Esophagus (tissue), 2 donors: Measurements from ENCODE around the gene SERP2. TPM values are rescaled to one million over a fixed set of nuclear protein-coding genes. Genes with fewer than 3 reads are reported as not detected.

Experiments
- H3K27ac ChIP-seq, 2 donors: one replicate each; pipeline ENCODE4 v1.5.1; 2013; ENCODE audit warnings: low read depth in 2 of 2, mild to moderate bottlenecking in 2 of 2, inconsistent platforms in 1 of 2, low read length in 1 of 2, moderate library complexity in 1 of 2
- H3K27me3 ChIP-seq, 2 donors: one replicate each; pipeline ENCODE4 v1.6.1; 2013; ENCODE audit warnings: low read length in 2 of 2, control low read depth in 1 of 2, mild to moderate bottlenecking in 1 of 2; ENCODE audit not compliant: insufficient read depth in 2 of 2, control insufficient read depth in 1 of 2
- H3K36me3 ChIP-seq, 2 donors: one replicate each; pipeline ENCODE4 v1.6.1; 2013; ENCODE audit warnings: low read length in 1 of 2; ENCODE audit not compliant: control insufficient read depth in 2 of 2, insufficient read depth in 2 of 2
- H3K4me1 ChIP-seq, 2 donors: one replicate each; pipeline ENCODE4 v1.6.1; 2013; ENCODE audit warnings: low read length in 1 of 2; ENCODE audit not compliant: control insufficient read depth in 2 of 2, insufficient read depth in 2 of 2
- H3K4me3 ChIP-seq, 2 donors: one replicate each; pipeline ENCODE4 v1.5.1; 2013; ENCODE audit warnings: low read length in 2 of 2, mild to moderate bottlenecking in 2 of 2, low read depth in 1 of 2, moderate library complexity in 1 of 2
- H3K9me3 ChIP-seq, 2 donors: one replicate each; pipeline ENCODE4 v1.6.1; 2013; ENCODE audit warnings: mild to moderate bottlenecking in 2 of 2, low read depth in 1 of 2, low read length in 1 of 2, moderate library complexity in 1 of 2; ENCODE audit not compliant: control insufficient read depth in 2 of 2, insufficient read depth in 1 of 2
- WGBS, 2 donors: extraction: QIAGEN DNeasy Blood & Tissue Kit; methylation state at CpG; one replicate each; pipeline ENCODE4 v1.1.7; 2013; 5-methylcytosine and 5-hydroxymethylcytosine counted together
- polyA plus RNA-seq, 2 donors: library from polyadenylated mRNA; stranded (reverse); fragments of 200-250 nt; gene quantifications; one replicate each; pipeline ENCODE4 v1.2.3, GENCODE V29; 2013
- donor health status: healthy with polysubstance abuse.
- donor health status: Bipolar disorder and iron deficiency.

The SERP2 gene
- polyA plus RNA-seq, 2 donors, result 0.83 to 1.8 TPM

GRCh38 chr13:44368062-44368591 lies 5.5 kb upstream of the SERP2 start:
- Histone ChIP-seq H3K4me1 (peaks cover 0 to 3% of the 10 kb centered on the region in 2 donors), H3K9me3 (no peaks in the 10 kb centered on the region), H3K36me3 (no peaks in the 10 kb centered on the region), H3K27me3 (no peaks in the 10 kb centered on the region), H3K27ac (no peak overlapping the region), H3K4me3 (no peak overlapping the region)
- WGBS, 2 donors, result 21 to 32% methylated on average over 6 of the region's 6 CpGs

DNA sequence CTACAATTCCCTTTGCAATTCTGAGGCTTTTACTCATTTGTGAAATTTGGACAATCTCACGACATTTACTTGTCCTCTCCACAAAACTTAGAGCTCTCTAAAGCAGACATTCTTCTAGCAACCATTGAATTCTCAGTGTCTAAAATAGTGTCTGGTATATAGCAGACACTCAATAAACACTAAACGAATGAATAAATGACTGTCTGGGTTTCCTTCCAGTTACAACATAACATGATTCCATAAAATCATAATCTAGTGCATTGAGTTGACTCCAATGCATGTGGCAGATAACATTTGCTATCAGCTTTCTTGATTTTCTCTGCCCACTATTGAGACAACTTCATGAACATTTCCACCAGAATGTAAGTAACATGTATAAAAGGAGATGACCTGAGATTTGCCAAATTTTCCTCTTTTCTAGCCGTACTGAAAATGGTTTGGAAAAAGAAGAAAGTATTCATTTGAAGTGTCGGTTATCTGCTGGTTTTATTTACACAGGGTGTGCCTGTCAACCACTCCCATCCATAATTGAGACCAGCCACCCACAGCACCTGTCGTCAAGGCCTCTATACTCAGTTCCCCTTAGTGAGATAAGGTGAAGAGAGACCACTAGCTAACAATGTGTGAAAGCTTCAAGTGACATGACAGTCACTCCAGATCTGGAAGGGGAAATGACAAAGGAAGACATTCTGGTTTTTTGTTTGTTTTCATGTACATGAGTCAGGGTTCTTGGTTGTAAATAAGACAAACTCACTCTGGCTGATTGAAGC lies 4.8 kb upstream of the SERP2 start:
- Histone ChIP-seq H3K9me3 (no peaks in the 10 kb centered on the region), H3K27ac (no peak overlapping the region), H3K4me3 (no peak overlapping the region), H3K4me1 (peaks cover 0 to 3% of the 10 kb centered on the region in 2 donors), H3K27me3 (no peaks in the 10 kb centered on the region), H3K36me3 (no peaks in the 10 kb centered on the region)
- 59 to 60% methylated on average over 5 of the region's 5 CpGs for WGBS, 2 donors

DNA sequence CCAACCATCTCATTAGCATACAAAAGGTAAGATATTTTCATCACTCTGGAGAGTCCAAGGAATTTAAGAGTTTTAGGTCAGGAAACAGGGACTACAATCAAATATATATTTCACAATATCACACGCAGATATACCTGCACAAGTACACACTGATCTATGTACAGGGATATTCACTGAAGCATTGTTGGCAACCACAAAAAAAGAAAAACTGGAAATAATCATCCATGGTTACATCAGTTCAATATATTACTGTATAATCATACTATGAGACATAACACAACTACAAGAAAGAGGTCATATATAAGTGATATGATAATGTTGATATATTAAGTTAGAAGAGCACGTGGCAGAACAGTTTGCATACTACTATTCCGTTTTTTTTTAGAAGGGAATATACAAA lies 2.2 kb upstream of the SERP2 start:
- Histone ChIP-seq H3K36me3 (no peaks in the 10 kb centered on the region), H3K4me3 (no peak overlapping the region), H3K27ac (no peak overlapping the region), H3K4me1 (peaks cover 0 to 3% of the 10 kb centered on the region in 2 donors), H3K27me3 (no peaks in the 10 kb centered on the region), H3K9me3 (no peaks in the 10 kb centered on the region)
- 84% methylated on average over 3 of the region's 3 CpGs for WGBS, 2 donors

DNA sequence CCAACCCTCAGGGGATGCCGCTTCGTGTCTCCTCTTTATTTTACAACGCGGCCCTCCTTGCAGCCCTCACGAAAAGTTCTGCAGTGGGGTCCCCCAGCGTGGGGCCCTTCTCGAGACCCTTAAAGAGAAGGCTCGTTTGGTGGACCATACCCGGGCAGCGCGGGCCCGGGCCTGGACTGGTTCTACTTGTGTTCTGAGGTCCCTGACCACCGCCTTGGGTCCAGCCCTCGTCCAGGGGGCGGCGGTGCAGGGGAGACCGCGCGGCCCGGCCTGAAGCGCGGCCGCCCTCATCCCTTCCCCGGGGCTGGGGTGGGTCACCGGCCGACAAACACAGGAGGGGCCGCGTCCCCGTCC lies 400 bp upstream of the SERP2 start:
- peak overlapping the region; percentile 50 to 54 for H3K4me3 ChIP-seq
- WGBS, 2 donors, result 38 to 41% methylated on average over 29 of the region's 29 CpGs
- H3K4me1 ChIP-seq, result peaks cover 0 to 3% of the 10 kb centered on the region in 2 donors
- no peaks in the 10 kb centered on the region for H3K36me3 ChIP-seq
- H3K27me3 ChIP-seq, result no peaks in the 10 kb centered on the region
- H3K27ac ChIP-seq, result peak overlapping the region; percentile 27 to 42
- H3K9me3 ChIP-seq, result no peaks in the 10 kb centered on the region

DNA sequence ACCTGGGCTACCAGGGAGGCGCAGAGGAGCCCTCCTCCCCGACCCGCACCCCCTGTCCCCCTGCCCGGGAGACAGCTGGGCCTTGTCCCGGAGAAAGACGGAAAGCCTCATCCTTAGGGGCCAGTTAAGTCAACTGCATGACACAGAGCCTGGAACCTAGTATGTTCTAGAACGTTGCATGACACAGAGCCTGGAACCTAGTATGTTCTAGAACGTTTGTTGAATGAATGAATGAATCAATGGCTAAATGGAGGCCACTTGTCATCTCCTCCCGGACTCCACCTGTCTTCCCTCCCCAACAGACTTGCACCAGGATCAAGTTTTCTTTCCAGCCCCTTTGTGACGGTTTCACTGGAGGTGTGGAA lies 706 bp downstream of the SERP2 start:
- Histone ChIP-seq H3K36me3 (no peaks in the 10 kb centered on the region), H3K4me3 (peak overlapping the region in 1 of 2 donors; percentile 50), H3K9me3 (no peaks in the 10 kb centered on the region), H3K27me3 (no peaks in the 10 kb centered on the region), H3K27ac (peak overlapping the region; percentile 5 to 42), H3K4me1 (peaks cover 0 to 3% of the 10 kb centered on the region in 2 donors)
- WGBS, 2 donors, result 48 to 53% methylated on average over 10 of the region's 10 CpGs

- WGBS, 2 donors, result 70 to 72% methylated on average over 3 of the region's 3 CpGs
Observed at GRCh38 chr13:44378277-44378676, 4.7 kb downstream of the SERP2 start.

GRCh38 chr13:44379885-44380284 lies 6.3 kb downstream of the SERP2 start:
- Histone ChIP-seq H3K4me3 (no peak overlapping the region), H3K4me1 (no peaks in the 10 kb centered on the region), H3K36me3 (no peaks in the 10 kb centered on the region), H3K27me3 (no peaks in the 10 kb centered on the region), H3K9me3 (no peaks in the 10 kb centered on the region), H3K27ac (no peak overlapping the region)
- 81 to 95% methylated on average over 2 of the region's 2 CpGs for WGBS, 2 donors

More at GRCh38 chr13:44378277-44378676, 4.7 kb downstream of the SERP2 start:
- H3K27me3 ChIP-seq, result no peaks in the 10 kb centered on the region
- H3K36me3 ChIP-seq, result no peaks in the 10 kb centered on the region
- no peaks in the 10 kb centered on the region for H3K9me3 ChIP-seq
- H3K4me3 ChIP-seq, result no peak overlapping the region
- no peak overlapping the region for H3K27ac ChIP-seq
- no peaks in the 10 kb centered on the region for H3K4me1 ChIP-seq

DNA sequence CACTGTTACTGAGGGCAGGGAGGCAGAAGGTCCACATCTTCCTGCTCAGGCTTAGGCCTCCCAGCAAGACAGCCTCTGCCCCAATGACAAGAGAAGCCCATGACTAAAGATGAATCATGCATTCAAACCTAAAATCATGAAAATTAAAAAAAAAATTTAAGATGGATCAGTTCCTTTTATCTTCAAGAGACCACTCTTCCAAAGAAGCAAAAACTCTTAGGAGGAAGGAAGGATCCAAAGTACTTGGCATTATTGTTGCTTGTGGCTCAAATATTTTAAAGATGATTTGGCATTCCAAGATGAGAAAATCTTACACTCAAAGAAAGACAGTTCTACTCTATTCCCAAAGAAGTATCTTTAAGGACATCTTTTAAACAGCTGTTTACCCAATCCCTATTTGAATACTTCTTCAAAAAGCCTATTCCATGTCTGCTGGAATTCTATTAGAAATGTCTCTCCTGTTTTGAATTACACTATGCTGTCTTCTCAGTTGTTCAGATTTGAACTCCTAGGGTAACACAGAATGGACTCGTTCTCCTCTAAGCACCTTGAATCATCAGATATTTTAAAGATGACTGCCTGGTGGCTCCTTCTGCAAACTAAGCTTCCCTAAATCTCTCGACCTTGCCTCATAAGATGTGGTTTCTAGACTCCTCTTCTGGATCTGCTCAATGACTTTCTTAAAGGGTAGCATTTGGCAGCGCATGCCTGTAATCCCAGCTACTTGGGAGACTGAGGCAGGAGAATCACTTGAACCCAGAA lies 7.0 kb downstream of the SERP2 start:
- H3K4me1 ChIP-seq, result no peaks in the 10 kb centered on the region
- H3K36me3 ChIP-seq, result no peaks in the 10 kb centered on the region
- no peaks in the 10 kb centered on the region for H3K27me3 ChIP-seq
- H3K27ac ChIP-seq, result no peak overlapping the region
- H3K9me3 ChIP-seq, result no peaks in the 10 kb centered on the region
- 87 to 89% methylated on average over 3 of the region's 3 CpGs for WGBS, 2 donors
- no peak overlapping the region for H3K4me3 ChIP-seq

GRCh38 chr13:44382635-44383145 lies 9.1 kb downstream of the SERP2 start:
- Histone ChIP-seq H3K4me1 (no peaks in the 10 kb centered on the region), H3K27me3 (no peaks in the 10 kb centered on the region), H3K36me3 (no peaks in the 10 kb centered on the region), H3K4me3 (no peak overlapping the region), H3K27ac (no peak overlapping the region), H3K9me3 (no peaks in the 10 kb centered on the region)
- 81 to 86% methylated on average over 5 of the region's 5 CpGs for WGBS, 2 donors
